HUDEP-2 (cell line): Measurements from ENCODE around the gene TACSTD2.
"Not testable (repeated sequence)": the region's sequence is repeated elsewhere in the genome, so short reads cannot be mapped to it uniquely, and the experiment has no call there.

Experiments
- DNase-seq, 76 experiments: peaks; one replicate each; lab custom pipeline; 2025; ENCODE audit not compliant: unreplicated experiment in 76 of 76; lab: John Stamatoyannopoulos, UW

Gene TACSTD2

DNA sequence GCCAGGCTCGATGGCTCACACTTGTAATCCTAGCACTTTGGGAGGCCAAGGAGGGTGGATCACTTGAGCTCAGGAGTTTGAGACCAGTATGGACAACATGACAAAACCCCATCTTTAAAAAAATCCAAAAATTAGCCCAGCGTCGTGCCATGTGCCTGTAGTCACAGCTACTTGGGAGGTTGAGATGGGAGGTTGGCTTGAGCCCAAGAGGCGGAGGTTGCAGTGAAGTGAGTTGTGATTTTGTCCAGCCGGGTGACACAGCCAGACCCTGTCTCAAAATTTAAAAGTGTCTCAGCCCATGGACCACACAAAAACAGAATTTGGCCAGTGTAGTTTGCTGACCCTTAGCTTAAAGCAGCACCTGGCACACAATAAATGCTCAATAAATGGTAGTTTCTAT lies 11.3 kb upstream of the TACSTD2 start:
- no peak for DNase-seq

GRCh38 chr1:58587667-58588066 lies 10.6 kb upstream of the TACSTD2 start:
- no peak for DNase-seq

DNA sequence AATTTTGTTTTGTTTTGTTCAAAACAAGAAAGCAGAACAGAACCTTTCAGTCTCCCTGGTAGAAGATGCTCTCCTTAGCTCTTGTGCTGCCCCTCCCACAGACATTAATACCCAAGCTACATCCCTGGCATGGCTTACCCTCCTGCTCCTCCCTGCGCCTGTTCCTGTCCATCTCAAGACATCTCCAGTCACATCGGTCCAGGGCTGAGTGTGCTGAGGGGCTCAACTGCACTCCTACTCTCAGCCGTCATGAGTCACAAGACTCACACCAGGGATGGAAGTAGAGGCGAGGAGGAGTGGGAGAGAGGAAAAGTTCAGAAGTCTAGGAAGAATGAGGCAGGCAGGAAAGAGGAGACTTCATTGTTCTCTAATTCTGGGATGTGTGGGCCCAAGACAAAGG lies 9.2 kb upstream of the TACSTD2 start:
- DNase-seq, result no peak

DNA sequence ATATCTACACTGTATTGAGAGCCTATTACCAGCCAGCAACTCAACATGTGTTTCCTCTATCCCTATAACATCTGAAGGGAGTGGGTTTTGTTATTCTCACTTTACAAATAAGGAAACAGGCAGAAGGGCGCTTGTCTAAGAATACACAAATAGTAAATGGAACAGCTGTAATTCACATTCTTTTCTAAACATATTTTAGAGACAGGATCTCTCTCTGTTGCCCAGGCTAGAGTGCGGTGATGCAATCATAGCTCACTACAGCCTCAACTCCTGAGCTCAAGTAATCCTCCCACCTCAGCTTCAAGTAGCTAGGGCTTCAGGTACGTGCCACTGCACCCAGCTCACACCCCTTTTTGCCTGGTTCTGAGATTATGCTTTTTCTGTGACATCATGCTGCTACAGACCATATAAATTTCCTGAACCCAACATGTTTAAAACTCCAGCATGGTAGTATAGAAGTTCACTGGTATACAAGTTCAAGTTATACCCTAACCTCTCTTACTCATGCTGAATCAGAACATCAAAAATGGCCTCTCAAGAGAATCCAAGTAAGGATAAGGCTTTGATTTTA lies 8.6 kb upstream of the TACSTD2 start:
- no peak for DNase-seq

DNA sequence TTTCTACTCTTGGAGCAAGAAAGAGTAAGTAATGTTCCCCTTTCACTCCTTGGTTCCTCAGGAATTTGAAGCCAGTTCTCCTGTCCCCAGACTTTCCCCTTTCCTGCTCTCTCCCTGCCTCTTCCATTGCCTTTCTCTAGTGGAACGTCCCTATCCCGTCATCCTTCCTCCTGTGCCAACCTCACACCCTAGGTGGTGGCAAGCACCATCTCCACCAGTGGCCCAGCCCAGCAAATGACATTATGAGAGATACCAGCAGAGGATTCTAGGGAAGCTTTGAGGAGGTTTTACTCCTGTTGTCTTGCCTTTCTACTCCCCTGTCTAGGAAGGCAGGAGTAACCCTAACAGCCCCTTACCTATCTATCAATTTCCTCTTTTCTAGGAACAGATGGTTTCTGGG lies 8.1 kb upstream of the TACSTD2 start:
- DNase-seq, result no peak

DNA sequence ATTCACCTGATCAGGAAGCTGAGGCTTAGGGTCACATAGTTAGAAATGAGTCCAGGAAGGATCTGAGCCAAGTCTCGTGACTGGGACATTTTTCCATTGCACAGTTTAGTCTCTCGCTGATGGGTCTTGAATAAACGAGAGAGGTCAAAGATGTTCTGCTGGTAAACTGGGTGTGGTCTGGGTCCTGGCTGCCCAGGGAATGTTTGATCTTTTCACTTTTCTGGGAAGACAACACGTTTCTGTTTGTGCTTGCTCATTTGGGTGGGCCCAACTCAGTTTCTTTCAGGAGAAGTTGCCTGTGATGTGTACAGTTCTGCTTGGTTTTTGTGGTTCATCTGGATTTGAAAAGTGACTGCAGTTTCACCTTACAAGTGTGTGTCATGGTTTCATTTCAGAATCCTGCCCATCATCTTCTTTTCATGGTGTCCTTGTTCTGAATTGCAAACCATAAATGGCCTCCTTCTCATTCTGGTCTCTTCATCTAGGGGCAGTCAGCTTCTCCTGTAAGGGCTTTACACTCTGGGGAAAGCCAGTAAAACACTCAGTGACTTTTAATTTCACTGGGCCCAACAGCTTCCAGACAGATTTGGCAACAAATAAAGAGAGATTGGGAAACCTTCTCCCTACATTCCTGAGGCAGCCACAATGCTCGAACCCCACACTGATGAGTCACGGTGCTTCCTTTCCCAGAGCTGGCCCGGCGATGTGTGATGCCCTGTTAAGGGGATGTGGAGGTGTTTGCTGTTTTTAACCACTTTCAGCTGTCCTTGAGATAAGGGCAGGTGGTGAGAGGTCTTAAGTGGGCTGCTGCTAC lies 7.2 kb upstream of the TACSTD2 start:
- DNase-seq, result no peak

DNA sequence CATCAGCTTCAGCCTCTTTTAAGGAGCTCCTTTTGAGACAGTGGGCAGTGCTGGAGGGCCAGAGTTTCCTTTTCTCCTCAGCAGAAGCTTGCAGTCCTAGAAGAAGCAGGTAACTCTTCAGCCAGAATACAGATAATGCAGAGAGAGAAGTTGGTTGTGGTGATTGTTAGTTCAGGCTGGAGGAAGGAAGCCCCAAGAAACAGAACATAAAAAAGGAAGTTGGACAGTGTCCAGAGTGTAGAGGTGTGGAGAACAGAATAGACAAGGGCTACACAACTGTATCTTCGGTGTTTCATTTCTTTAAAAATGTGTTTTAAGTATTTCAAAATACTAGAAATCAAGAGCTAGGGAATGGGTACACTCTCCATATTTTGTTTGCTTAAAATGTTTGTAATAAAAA lies 6.4 kb upstream of the TACSTD2 start:
- DNase-seq, result no peak

DNA sequence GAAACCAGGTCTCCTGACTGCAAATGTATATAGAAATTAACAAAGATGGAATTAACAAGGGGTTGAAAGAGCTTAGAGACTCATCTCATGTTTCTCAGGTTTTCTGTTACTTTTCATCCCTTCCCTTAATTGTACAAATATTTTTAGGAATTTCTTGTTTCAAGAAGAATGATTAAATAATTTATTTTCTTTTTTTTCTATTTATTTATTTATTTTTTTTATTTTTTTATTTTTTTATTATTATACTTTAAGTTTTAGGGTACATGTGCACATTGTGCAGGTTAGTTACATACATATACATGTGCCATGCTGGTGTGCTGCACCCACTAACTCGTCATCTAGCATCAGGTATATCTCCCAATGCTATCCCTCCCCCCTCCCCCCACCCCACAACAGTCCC lies 5.1 kb upstream of the TACSTD2 start:
- not testable (repeated sequence) for DNase-seq

DNA sequence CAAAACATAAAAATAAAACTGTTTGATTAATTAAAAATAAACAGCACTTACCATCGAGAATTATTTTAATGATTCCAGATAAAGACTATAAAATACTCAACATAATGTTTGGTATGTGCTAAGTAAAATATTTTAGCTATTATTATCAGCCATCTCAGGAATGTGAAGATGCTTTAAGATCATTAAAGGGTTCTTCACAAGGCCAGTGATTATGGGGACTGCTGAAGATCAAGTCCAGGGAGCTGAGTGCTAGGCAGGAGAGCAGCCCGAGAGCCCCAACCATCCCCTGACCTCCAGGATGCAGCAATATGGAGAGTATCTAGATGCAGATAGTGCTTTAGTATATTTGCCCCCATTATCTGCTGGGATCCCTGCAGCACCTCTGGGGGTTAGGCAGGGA lies 4.6 kb upstream of the TACSTD2 start:
- no peak for DNase-seq

DNA sequence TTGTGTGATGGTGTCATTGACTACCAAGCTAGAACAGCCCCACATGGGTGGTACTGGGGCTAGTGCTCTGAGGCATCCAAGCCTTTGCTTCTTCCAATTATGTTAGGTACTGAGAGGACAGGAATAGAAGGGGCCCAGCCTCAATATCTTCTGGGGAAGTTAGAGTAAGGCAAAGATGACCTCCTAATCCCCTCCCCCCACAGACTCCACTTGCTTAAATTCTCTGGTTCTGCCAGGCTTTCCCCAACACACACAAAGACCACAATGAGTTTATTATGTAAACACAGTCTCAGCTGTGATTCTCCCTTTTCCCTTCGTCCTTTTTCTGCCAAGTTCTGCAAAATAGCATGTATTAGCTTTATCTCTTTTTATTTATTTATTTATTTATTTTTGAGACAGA lies 3.1 kb upstream of the TACSTD2 start:
- no peak for DNase-seq

DNA sequence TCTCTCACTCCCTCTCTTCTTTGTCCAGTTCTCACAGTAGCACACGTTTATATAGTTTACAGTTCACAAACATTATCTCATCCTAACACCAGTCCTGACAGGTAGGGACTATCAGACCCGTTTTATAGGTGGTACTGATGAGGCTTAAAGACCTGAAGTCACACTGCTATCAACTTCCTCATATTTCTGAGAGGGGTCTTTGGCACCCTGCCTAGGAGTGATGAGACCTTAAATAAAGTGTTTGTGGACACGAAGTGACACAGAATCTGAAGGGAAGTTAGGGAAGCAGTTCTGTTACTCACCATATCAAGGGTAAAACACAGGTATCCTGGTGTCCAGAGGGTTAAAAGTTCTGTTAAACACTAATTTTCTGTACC lies 590 bp upstream of the TACSTD2 start:
- no peak for DNase-seq

DNA sequence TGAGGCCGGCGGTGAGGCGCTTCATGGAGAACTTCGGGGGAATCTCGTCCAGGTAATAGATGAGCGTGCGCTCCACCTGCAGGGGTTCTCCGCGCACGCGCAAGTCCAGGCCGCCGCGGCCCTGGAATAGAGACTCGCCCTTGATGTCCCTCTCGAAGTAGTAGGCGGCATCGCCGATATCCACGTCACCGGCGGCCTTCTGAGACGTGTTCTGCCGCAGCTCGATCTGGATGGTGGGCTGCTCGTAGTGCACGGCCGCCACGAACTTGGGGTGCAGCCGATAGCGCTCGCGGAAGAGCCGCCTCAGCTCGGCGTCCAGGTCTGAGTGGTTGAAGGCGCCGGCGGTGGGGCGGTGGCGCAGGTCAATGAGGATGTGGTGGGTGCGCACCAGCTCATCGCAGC lies 726 bp downstream of the TACSTD2 start:
- DNase-seq, result no peak

GRCh38 chr1:58575551-58576324 lies 1.3 kb downstream of the TACSTD2 start:
- DNase-seq, result no peak

GRCh38 chr1:58574816-58575215 lies 2.2 kb downstream of the TACSTD2 start:
- no peak for DNase-seq

DNA sequence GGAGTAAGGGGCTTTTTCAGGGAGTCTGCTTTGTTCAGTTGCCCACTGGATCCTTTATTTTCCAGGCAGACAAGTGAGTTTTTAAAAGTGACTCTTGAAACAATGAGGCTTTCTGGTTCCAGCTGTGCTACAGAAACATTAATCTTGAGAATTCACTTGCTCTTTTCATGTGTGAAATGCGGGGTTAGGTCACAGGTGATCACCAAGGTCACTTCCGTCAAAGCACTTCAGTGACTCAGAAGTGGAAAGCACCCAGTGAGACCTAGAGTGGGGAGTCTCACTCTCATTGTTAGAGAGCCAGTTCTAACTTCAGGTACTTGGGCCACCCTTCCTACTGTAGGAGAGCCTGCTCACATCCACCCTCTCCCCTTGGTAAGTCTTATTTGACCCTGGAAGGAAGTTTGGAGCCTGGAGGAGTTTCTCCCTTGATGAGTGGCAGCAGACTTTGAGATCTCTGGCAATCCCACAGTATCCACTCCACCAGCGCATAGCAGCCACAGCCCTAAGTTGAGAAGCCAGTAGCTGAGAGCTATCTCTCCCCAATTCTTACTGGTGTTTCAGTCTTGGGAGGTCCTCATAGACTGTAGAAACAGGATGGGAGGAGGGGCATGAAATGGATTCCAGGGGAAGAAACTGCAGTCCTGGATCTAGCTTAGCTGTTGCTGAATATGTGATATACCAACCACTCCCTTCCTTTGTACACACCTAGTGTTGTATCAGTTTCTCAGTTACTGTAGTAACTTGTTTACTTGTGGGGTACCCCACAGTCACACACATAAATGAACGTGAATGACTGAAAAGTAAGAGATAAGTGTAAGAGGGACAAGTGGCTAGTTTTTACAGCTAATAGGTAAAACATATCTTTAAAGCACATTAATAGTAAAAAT lies 3.1 kb downstream of the TACSTD2 start:
- DNase-seq, result no peak

GRCh38 chr1:58573138-58573537 lies 3.9 kb downstream of the TACSTD2 start:
- no peak for DNase-seq

DNA sequence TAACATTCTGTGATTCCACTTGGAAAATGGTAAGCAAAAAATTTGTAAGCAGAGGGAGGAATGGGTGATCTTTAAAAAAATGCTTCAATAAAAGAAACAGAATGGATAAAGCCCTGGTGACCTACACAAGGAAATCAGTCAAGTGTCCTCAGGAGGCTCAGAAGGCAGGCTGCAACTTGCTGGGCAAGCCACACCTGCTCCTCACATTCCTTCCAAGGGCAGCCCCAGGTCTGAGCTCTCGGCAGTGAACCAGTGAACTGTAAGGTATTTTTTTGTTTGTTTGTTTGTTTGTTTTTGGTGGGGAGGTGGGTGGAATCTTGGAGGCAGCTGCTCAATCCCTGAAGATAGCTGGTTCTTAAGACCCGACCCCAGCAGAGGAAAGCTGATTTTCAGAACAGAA lies 4.4 kb downstream of the TACSTD2 start:
- no peak for DNase-seq

GRCh38 chr1:58571616-58572015 lies 5.4 kb downstream of the TACSTD2 start:
- no peak for DNase-seq

DNA sequence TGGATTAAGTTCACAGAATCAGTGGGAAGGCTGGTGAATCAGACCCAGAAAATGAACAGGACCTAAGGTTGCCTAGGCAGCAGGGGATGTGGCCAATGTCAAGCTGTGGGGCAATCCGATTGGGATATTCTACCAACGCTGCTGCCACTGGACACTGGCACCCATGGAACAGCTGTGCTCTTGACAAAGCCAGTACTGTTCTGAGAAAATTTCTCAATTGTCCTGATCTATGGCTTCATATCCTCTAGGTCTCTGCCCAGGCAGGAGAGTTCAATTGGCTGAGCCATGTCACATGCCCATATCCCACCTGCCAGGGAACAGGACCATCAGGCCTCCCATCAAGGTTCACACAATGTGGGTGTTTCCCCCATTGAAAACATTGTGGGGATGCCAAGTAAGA lies 6.2 kb downstream of the TACSTD2 start:
- no peak for DNase-seq

DNA sequence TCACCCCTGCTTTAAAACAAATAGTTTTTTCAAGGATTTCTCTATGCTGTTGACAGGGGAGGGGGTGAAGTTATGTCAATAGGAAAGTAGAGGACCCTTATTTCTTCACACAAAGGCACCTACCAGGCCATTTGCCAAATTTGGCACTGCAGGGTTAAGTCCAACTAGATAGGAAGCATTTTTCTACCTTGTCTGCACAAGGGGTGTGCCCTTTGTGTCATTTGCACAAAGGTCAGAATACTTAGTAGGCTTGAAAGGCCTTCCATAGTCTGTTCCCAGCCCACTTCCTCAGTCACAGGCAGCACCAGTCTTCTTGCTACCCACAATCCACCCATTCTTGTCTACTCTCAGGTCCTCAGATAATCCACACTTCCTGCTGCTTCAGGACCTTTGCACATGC lies 7.0 kb downstream of the TACSTD2 start:
- no peak for DNase-seq

DNA sequence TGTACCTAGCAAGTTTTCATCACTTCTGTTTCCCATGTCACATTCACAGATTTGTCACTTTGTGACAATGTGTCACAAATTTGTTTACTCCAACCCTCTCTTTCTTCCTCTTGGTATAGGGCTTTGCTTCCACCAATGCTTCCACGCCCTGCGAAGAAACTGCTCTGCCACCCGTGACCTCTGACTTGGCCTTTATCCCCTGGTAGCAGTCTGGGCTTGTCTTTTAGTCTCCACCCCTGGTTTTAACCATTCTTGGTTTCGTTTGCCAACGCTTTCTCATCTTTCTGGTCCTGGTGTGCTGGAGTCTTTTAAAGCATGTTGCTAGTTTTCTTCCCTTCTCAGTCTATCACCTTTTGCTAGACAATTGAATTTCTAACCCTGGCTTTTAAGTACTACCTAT lies 8.1 kb downstream of the TACSTD2 start:
- no peak for DNase-seq
